HepG2 (cell line): ENCODE results near the gene RAB24. TPM values are rescaled to one million over a fixed set of nuclear protein-coding genes. Genes with fewer than 3 reads are reported as not detected.

Source experiments
- BRD4 ChIP-seq: sonication (generic); formaldehyde crosslinking; IDR thresholded peaks from 2 replicates; pipeline ENCODE4 v1.4.0; 2020; ENCODE audit warnings: missing genetic modification reagents
- CAMTA2 ChIP-seq: sonication (generic); formaldehyde crosslinking; IDR thresholded peaks from 2 replicates; pipeline ENCODE4 v1.4.0; 2020; ENCODE audit warnings: mild to moderate bottlenecking, missing genetic modification reagents, borderline replicate concordance
- JDP2 ChIP-seq: sonication (generic); formaldehyde crosslinking; IDR thresholded peaks from 2 replicates; pipeline ENCODE4 v1.8.1; 2022; ENCODE audit warnings: missing genetic modification reagents, borderline replicate concordance
- KAT2B ChIP-seq: fragments of 150-350 bp; IDR thresholded peaks from 2 replicates; pipeline ENCODE4 v1.6.1; 2014; ENCODE audit warnings: low read depth, low read length, borderline replicate concordance
- POGZ ChIP-seq: sonication (generic); formaldehyde crosslinking; IDR thresholded peaks from 2 replicates; pipeline ENCODE4 v1.4.0; 2020; ENCODE audit warnings: mild to moderate bottlenecking, missing genetic modification reagents
- RFXAP ChIP-seq: sonication (generic); formaldehyde crosslinking; IDR thresholded peaks from 2 replicates; pipeline ENCODE4 v1.4.0; 2020; ENCODE audit warnings: missing genetic modification reagents, borderline replicate concordance
- SALL1 ChIP-seq: sonication (generic); formaldehyde crosslinking; IDR thresholded peaks from 2 replicates; pipeline ENCODE4 v1.8.0; 2022; ENCODE audit warnings: mild to moderate bottlenecking, missing genetic modification reagents
- ZNF350 ChIP-seq: sonication (generic); formaldehyde crosslinking; IDR thresholded peaks from 2 replicates; pipeline ENCODE4 v1.4.0; 2020; ENCODE audit warnings: mild to moderate bottlenecking, low read depth, missing genetic modification reagents, borderline replicate concordance
- ZNF776 ChIP-seq: sonication (generic); formaldehyde crosslinking; IDR thresholded peaks from 2 replicates; pipeline ENCODE4 v1.4.0; 2020; ENCODE audit warnings: mild to moderate bottlenecking, missing genetic modification reagents
- ZNF850 ChIP-seq: sonication (generic); formaldehyde crosslinking; conservative IDR thresholded peaks from 2 replicates; pipeline ENCODE4 v1.9.0; 2021; ENCODE audit warnings: mild to moderate bottlenecking, missing genetic modification reagents
- ZSCAN9 ChIP-seq: IDR thresholded peaks from 2 replicates; pipeline ENCODE4 v1.6.1; 2016; ENCODE audit warnings: borderline replicate concordance
- polyA plus RNA-seq, 8 experiments: library from polyadenylated mRNA; depleted of rRNA in 3 of 8; stranded (reverse) in 7 of 8; unstranded in 1 of 8; fragments of >200 nt; fragmentation: Illumina TruSeq in 4 of 8; extraction: Trizol in 4 of 8; gene quantifications; 2 replicates each; pipeline versions ENCODE4 v1.2.1 to v1.2.3, GENCODE V29; 2011 to 2016; ENCODE audit warnings: low read depth in 4 of 8, missing spikeins in 1 of 8, mixed read lengths in 1 of 8; ENCODE audit not compliant: insufficient read depth in 1 of 8
- total RNA-seq, 5 experiments: library from RNA; depleted of rRNA; stranded (reverse); fragments of >200 nt; fragmentation: Illumina TruSeq; extraction: Trizol; gene quantifications; 2 replicates each; pipeline ENCODE4 v1.2.3, GENCODE V29; 2016; ENCODE audit warnings: low read depth in 1 of 5
- TF ChIP-seq, protein P1 (sequence below): sonication (generic); formaldehyde crosslinking; IDR thresholded peaks from 2 replicates; pipeline ENCODE4 v1.4.0; 2020; ENCODE audit warnings: low read depth, missing genetic modification reagents
- TF ChIP-seq, protein P2 (sequence below): sonication (generic); formaldehyde crosslinking; conservative IDR thresholded peaks from 2 replicates; pipeline ENCODE4 v1.4.0; 2020; ENCODE audit warnings: missing genetic modification reagents
- TF ChIP-seq, protein P3 (sequence below): sonication (generic); formaldehyde crosslinking; IDR thresholded peaks from 2 replicates; pipeline ENCODE4 v1.4.0; 2020; ENCODE audit warnings: mild to moderate bottlenecking, missing genetic modification reagents
- TF ChIP-seq, protein P4 (sequence below): IDR thresholded peaks from 2 replicates; pipeline ENCODE4 v1.6.1; 2016; ENCODE audit warnings: mild to moderate bottlenecking

Gene RAB24
- total and polyA plus RNA-seq, 2 of the 13 experiments (the other 11 are each of a cell fraction or from before 2014, with no cell fraction given) = 22.9 to 63.7 TPM

- TF ChIP-seq, protein P1, sequence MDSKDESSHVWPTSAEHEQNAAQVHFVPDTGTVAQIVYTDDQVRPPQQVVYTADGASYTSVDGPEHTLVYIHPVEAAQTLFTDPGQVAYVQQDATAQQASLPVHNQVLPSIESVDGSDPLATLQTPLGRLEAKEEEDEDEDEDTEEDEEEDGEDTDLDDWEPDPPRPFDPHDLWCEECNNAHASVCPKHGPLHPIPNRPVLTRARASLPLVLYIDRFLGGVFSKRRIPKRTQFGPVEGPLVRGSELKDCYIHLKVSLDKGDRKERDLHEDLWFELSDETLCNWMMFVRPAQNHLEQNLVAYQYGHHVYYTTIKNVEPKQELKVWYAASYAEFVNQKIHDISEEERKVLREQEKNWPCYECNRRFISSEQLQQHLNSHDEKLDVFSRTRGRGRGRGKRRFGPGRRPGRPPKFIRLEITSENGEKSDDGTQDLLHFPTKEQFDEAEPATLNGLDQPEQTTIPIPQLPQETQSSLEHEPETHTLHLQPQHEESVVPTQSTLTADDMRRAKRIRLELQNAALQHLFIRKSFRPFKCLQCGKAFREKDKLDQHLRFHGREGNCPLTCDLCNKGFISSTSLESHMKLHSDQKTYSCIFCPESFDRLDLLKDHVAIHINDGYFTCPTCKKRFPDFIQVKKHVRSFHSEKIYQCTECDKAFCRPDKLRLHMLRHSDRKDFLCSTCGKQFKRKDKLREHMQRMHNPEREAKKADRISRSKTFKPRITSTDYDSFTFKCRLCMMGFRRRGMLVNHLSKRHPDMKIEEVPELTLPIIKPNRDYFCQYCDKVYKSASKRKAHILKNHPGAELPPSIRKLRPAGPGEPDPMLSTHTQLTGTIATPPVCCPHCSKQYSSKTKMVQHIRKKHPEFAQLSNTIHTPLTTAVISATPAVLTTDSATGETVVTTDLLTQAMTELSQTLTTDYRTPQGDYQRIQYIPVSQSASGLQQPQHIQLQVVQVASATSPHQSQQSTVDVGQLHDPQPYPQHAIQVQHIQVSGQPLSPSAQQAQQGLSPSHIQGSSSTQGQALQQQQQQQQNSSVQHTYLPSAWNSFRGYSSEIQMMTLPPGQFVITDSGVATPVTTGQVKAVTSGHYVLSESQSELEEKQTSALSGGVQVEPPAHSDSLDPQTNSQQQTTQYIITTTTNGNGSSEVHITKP = no peak
- TF ChIP-seq, protein P2, sequence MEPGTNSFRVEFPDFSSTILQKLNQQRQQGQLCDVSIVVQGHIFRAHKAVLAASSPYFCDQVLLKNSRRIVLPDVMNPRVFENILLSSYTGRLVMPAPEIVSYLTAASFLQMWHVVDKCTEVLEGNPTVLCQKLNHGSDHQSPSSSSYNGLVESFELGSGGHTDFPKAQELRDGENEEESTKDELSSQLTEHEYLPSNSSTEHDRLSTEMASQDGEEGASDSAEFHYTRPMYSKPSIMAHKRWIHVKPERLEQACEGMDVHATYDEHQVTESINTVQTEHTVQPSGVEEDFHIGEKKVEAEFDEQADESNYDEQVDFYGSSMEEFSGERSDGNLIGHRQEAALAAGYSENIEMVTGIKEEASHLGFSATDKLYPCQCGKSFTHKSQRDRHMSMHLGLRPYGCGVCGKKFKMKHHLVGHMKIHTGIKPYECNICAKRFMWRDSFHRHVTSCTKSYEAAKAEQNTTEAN = peak; percentile 72; the same call in 1 of the 2 replicates
- TF ChIP-seq SALL1 (CRISPR knock-in tag) = peak; percentile 64
- TF ChIP-seq JDP2 (CRISPR knock-in tag) = no peak; the same call in 1 of the 2 replicates
- no peak for TF ChIP-seq POGZ
- TF ChIP-seq, protein P3, sequence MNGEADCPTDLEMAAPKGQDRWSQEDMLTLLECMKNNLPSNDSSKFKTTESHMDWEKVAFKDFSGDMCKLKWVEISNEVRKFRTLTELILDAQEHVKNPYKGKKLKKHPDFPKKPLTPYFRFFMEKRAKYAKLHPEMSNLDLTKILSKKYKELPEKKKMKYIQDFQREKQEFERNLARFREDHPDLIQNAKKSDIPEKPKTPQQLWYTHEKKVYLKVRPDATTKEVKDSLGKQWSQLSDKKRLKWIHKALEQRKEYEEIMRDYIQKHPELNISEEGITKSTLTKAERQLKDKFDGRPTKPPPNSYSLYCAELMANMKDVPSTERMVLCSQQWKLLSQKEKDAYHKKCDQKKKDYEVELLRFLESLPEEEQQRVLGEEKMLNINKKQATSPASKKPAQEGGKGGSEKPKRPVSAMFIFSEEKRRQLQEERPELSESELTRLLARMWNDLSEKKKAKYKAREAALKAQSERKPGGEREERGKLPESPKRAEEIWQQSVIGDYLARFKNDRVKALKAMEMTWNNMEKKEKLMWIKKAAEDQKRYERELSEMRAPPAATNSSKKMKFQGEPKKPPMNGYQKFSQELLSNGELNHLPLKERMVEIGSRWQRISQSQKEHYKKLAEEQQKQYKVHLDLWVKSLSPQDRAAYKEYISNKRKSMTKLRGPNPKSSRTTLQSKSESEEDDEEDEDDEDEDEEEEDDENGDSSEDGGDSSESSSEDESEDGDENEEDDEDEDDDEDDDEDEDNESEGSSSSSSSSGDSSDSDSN (CRISPR knock-in tag) = peak; percentile 87
- 0 out of 2 replicates have a peak, but pooled peaks have one; percentile 23 for TF ChIP-seq ZNF350 (CRISPR knock-in tag)
- TF ChIP-seq ZSCAN9 (CRISPR knock-in tag) = peak; percentile 84; the same call in 1 of the 2 replicates
- peak; percentile 72; the same call in 1 of the 2 replicates for TF ChIP-seq RFXAP (CRISPR knock-in tag)
- TF ChIP-seq ZNF850 (CRISPR knock-in tag) = peak; percentile 28; the same call in 1 of the 2 replicates
- TF ChIP-seq KAT2B = no peak
- TF ChIP-seq, protein P4, sequence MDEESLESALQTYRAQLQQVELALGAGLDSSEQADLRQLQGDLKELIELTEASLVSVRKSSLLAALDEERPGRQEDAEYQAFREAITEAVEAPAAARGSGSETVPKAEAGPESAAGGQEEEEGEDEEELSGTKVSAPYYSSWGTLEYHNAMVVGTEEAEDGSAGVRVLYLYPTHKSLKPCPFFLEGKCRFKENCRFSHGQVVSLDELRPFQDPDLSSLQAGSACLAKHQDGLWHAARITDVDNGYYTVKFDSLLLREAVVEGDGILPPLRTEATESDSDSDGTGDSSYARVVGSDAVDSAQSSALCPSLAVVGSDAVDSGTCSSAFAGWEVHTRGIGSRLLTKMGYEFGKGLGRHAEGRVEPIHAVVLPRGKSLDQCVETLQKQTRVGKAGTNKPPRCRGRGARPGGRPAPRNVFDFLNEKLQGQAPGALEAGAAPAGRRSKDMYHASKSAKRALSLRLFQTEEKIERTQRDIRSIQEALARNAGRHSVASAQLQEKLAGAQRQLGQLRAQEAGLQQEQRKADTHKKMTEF (CRISPR knock-in tag) = peak; percentile 86; the same call in 1 of the 2 replicates
- TF ChIP-seq CAMTA2 (CRISPR knock-in tag) = 0 out of 2 replicates have a peak, but pooled peaks have one; percentile 87
- TF ChIP-seq ZNF776 (CRISPR knock-in tag) = peak; percentile 92
- no peak for TF ChIP-seq BRD4 (CRISPR knock-in tag)
Measured at GRCh38 chr5:177303121-177303924, at the start of gene RAB24, which contains the start of gene PRELID1 (continued).
